ENCODE results near the gene CASD1. TPM values are rescaled to one million over a fixed set of nuclear protein-coding genes. Genes with fewer than 3 reads are reported as not detected.
A peak's percentile ranks its signal among the peaks of the same experiment; 100 is the strongest.

CASD1 gene
- total RNA-seq, 1 experiment from 2014 or later = 11.9 TPM

DNA sequence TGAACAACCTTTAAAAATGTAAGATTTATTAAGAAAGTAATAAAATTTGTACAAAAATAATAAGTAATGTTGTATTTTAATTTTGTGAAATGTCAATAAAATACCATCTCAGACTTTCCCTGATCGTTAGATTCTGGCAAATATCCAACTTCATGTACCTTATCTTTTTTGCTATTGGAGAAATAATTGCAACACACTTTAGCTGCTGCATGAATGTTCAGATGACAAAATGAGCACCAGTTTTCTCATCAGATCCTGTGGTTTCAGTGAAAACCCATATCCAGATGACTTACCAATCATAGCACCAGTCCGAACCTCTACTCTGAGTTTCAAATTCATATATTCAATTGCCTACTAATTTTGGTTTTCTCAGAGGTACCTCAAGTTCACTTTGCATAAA lies 69.9 kb downstream of the CASD1 start:
- DNase-seq (ENCODE audit: low read depth) = no peak

DNA sequence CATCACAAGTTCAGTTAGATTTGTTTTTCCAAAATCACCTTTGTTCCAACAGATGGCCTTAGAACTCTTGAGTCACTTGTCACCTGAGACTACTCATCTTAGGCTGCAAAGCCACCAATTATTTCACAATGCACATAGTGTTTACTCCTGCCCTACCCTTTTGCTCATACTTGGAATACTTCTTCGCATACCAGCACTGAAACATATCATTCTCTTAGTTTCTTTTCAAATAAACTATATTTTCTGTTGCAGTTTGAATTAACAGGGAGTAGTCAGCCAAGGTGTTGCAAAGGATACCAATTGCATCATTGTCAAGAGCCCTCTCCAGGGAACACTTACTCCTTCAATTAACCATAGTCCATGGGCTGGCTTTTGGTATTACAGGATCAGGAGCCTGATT lies 71.0 kb downstream of the CASD1 start:
- no peak for DNase-seq (ENCODE audit: low read depth)

DNA sequence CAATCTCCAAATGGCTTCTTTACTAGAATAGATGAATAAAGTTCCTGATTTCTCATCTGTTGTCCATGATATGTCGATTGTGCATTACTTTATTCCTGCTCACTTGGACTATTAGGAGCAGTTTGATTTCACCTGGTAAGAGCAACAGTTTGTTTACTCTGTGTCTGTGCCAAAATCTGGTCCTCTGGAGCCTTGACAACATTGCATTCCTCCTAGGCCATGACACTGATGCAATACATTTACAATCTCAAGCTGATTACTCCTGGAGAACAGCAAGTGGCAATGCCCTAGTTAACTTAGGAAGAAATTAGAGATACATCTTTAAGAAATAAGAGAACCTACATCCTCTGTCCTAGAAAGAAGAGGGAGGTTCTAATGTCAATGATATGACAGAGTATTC lies 74.5 kb downstream of the CASD1 start:
- DNase-seq (ENCODE audit: low read depth) = no peak

DNA sequence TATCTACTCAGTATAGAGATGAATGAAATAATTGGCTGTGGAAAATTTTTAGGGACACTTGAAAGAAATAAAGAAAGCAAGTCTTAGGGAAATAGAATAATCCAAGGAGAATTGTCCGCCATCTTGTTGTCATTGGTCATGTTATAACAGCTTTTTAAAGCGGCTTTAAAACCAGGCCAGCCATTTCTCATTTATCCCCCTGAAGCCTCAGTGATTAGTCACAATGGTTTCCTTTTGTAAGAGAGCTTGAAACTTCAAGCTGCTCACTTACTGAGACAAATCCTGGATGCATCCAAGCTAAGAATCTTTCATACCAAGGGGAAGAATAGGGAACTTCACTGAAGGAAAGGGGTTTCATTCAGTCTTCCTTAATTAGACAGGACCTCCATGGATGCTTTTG lies 78.5 kb downstream of the CASD1 start:
- peak; percentile 49 for DNase-seq (ENCODE audit: low read depth)

DNA sequence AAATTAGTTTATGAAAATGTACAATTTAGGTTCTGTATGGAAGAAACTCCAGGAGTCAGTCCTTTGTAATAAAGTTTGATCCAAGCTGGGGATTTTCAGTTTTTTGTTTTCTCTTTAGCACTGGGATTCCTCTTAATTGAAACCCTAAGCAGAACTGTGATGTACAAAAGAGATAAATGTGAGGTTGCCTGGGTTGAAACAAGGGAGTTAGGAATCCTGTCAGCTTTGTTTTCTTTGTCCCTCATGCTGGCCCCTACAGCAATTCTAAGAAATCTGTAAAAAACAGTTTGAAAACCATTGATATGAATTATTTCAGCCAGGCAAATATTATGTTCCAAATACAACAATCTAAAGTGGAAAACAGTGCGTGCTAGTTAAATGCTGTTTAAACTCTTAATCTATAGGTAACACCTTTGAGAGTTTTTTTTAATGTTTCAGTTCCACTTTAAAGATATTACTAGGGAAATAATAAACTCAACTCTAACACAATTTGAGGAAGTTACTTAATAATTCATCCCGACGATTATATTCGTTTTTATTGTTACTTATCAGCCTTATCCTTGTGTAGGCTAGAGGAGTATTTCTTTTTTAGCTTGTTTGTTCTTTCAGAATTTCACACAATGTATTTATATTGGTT lies 81.0 kb downstream of the CASD1 start:
- no peak for DNase-seq (ENCODE audit: low read depth)

DNA sequence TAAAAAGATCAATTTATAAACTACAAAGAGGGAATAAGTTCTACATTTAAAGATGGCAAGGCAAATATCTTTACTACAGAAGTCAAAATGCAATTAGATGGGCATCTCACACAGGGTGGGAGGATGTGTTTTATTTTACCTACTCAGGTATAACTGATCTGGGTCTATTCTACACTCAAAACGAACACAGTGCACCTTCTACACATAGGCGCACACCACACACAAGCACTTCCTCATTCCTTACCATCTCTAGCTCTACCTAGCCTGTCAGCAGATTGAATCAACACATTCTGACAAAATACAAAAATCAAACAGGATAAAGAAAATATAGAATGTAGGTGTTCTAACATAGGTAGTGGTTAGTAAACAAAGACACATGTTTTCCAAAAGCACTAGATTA lies 81.6 kb downstream of the CASD1 start:
- no peak for DNase-seq (ENCODE audit: low read depth)

DNA sequence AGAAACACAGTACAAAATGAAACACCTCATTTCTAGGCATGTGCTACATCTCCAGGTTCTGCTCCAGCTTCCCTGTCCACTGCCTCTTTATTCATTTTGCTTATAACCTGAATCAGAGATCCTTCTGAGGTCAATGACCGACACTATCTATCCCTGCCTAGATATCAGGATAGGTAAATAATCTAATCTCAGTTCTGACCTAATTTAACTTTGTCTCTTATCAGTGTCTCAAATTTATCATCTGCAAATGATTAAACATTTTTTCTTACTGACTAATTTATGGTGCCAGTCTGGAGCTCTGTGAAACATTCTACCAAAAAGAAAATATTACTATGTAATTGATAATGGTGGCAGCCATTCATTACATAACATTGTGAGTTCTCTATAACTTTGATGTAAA lies 85.3 kb downstream of the CASD1 start:
- no peak for DNase-seq (ENCODE audit: low read depth)

DNA sequence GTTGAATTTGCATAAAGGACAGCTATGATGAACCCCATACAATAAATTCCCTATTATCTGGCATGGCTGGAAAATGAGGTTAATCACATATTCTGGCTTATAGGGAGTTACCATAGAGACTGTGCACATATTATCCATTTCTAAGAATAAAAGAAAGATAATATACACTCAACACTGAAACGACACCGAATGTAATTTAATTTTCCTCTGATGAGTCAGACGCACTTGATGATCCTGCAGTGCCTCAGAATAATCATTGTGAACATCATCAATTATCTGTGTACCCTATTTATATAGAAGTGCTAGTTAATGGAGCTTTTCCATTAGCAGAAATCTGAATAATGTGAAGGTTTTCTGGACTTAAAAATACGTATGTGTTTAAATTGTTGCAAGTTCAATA lies 86.1 kb downstream of the CASD1 start:
- DNase-seq (ENCODE audit: low read depth) = no peak

DNA sequence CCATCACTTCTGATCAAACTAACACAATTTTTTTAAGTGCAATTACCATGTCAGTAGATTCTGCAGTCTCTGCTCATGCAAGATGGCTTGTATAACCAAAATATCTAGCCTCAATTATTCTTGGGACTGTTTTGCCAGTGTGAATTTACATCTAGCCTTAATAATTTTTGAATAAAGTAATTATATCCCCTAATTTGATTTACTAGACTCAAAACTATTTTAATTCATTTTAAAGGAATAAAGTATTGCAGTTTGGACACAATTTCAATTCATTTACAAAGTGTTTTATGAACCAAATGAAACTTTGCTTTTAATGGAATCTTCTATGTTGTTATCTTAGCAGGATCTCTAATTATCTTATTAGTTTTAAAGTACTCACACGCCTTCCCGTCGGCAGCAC lies 90.7 kb downstream of the CASD1 start:
- DNase-seq (ENCODE audit: low read depth) = no peak

DNA sequence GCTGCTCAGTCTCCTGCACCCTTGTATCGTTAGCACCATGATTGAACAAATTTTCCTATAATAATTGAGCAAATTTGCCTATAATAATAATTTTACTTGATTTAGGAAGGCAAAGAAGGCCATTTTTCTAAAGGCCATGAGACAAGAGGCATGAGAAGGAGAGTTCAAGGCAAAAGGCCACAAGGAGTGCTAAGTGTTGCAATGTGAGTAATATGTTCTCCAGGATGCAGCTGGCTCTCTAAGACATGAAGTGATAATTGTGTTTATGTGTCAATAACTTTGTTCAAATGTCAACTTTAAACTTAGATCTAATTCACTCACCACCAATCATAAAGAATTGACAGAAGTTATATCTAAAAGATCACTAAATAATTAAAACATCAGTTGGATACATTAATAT lies 92.6 kb downstream of the CASD1 start:
- no peak for DNase-seq (ENCODE audit: low read depth)

DNA sequence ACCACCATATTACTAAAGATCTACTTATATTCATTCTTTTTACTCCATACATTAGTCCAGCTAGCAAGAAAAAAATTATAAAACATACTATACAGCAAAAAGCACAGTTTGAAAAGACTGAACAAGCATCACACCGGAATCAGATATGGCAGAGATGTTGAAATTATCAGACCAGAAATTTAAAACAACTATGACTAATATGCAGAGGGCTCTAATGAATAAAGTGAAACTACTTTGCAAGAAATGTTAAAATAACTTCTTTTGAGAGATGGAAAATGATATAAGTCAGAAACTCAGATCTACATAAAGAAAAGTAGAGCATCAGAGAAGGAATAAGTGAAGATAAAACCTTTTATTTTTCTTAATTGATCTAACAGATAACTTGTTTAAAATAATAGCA lies 95.4 kb downstream of the CASD1 start:
- DNase-seq (ENCODE audit: low read depth) = no peak

Other genes with a start within 250 kb of the CASD1 start
- 1,601 and 1,652 TPM in 2 replicates for gene COL1A2, start 114.9 kb upstream of the CASD1 start, total RNA-seq (2014; rRNA removed; shearing (Covaris generic))
- gene SGCE, start 146.3 kb downstream of the CASD1 start, total RNA-seq (2014; rRNA removed; shearing (Covaris generic)) = 164 and 170 TPM in 2 replicates